ENCODE results near the gene BCL11A. TPM values are rescaled to one million over a fixed set of nuclear protein-coding genes. Genes with fewer than 3 reads are reported as not detected.

BCL11A gene
- polyA plus RNA-seq, 1 donor (not counting 4 experiments of a cell fraction or from before 2014, with no cell fraction given): 5.0 TPM

- Histone ChIP-seq H3K36me3 (ENCODE audit: control insufficient read depth in 2 of 2, extremely low read depth in 1 of 2, insufficient read depth in 2 of 2, low read length in 2 of 2) (no peaks in the 10 kb centered on the region), H3K9me1 (ENCODE audit: control insufficient read depth, extremely low read depth, insufficient read depth, low read length) (no peaks in the 10 kb centered on the region), H3K27ac (ENCODE audit: control insufficient read depth, insufficient read depth, low read length) (no peak overlapping the region), H3K9me3 (ENCODE audit: control insufficient read depth, low read depth, low read length) (no peaks in the 10 kb centered on the region), H3K4me2 (ENCODE audit: control insufficient read depth, extremely low read depth, insufficient read depth, low read depth, low read length) (peak overlapping the region; percentile 53), H2AFZ (ENCODE audit: control insufficient read depth, low read length) (no peak overlapping the region), H4K20me1 (ENCODE audit: control insufficient read depth, extremely low read depth, insufficient read depth, low read length) (no peaks in the 10 kb centered on the region), H3K4me3 (ENCODE audit: control insufficient read depth in 2 of 3, extremely low read depth in 1 of 3, insufficient read depth in 2 of 3, low read depth in 1 of 3, low read length in 3 of 3) (no peak overlapping the region), H3K79me2 (ENCODE audit: control insufficient read depth, insufficient read depth, low read length) (no peaks in the 10 kb centered on the region), H3K4me1 (ENCODE audit: control insufficient read depth, extremely low read depth, insufficient read depth, low read length) (peaks cover 14% of the 10 kb centered on the region), H3K9ac (ENCODE audit: control insufficient read depth, extremely low read depth, insufficient read depth, low read length) (no peak overlapping the region), H3K27me3 (ENCODE audit: control insufficient read depth, extremely low read depth, insufficient read depth, low read length) (peaks cover 5% of the 10 kb centered on the region)
- FAIRE-seq (no peak), DNase-seq (ENCODE audit: low read depth, low spot score) (no peak)
- no peak for TF ChIP-seq EZH2 (IDR thresholded peaks at IDR 0.05; ENCODE audit: low read length)
- TF ChIP-seq, protein P1, sequence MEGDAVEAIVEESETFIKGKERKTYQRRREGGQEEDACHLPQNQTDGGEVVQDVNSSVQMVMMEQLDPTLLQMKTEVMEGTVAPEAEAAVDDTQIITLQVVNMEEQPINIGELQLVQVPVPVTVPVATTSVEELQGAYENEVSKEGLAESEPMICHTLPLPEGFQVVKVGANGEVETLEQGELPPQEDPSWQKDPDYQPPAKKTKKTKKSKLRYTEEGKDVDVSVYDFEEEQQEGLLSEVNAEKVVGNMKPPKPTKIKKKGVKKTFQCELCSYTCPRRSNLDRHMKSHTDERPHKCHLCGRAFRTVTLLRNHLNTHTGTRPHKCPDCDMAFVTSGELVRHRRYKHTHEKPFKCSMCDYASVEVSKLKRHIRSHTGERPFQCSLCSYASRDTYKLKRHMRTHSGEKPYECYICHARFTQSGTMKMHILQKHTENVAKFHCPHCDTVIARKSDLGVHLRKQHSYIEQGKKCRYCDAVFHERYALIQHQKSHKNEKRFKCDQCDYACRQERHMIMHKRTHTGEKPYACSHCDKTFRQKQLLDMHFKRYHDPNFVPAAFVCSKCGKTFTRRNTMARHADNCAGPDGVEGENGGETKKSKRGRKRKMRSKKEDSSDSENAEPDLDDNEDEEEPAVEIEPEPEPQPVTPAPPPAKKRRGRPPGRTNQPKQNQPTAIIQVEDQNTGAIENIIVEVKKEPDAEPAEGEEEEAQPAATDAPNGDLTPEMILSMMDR (optimal IDR thresholded peaks at IDR 0.05 in 1 of 3, IDR thresholded peaks at IDR 0.05 in 1 of 3, conservative IDR thresholded peaks at IDR 0.05 in 1 of 3; ENCODE audit: extremely low read depth in 1 of 3, insufficient read depth in 2 of 3, low read length in 3 of 3): no peak
- dilution Hi-C loops (cut with MboI; ENCODE audit: extremely low pct_ligation_motif_present, low sequenced_read_pairs): no loop called here
These were observed 144.5 kb downstream of the BCL11A start for GRCh38 chr2:60408811-60409530.

GRCh38 chr2:60408207-60408606 lies 145.2 kb downstream of the BCL11A start:
- H3K27ac ChIP-seq (ENCODE audit: control insufficient read depth, insufficient read depth, low read length): no peak overlapping the region
- no peak overlapping the region for H2AFZ ChIP-seq (ENCODE audit: control insufficient read depth, low read length)
- no peak for DNase-seq (ENCODE audit: low read depth, low spot score)
- H4K20me1 ChIP-seq (ENCODE audit: control insufficient read depth, extremely low read depth, insufficient read depth, low read length): no peaks in the 10 kb centered on the region
- H3K4me2 ChIP-seq (ENCODE audit: control insufficient read depth, extremely low read depth, insufficient read depth, low read depth, low read length): no peak overlapping the region
- dilution Hi-C loops (cut with MboI; ENCODE audit: extremely low pct_ligation_motif_present, low sequenced_read_pairs): no loop called here
- H3K27me3 ChIP-seq (ENCODE audit: control insufficient read depth, extremely low read depth, insufficient read depth, low read length): peaks cover 5% of the 10 kb centered on the region
- no peak overlapping the region for H3K9ac ChIP-seq (ENCODE audit: control insufficient read depth, extremely low read depth, insufficient read depth, low read length)
- H3K79me2 ChIP-seq (ENCODE audit: control insufficient read depth, insufficient read depth, low read length): no peaks in the 10 kb centered on the region
- H3K9me1 ChIP-seq (ENCODE audit: control insufficient read depth, extremely low read depth, insufficient read depth, low read length): no peaks in the 10 kb centered on the region
- peaks cover 14% of the 10 kb centered on the region for H3K4me1 ChIP-seq (ENCODE audit: control insufficient read depth, extremely low read depth, insufficient read depth, low read length)
- no peaks in the 10 kb centered on the region for H3K36me3 ChIP-seq (ENCODE audit: control insufficient read depth in 2 of 2, extremely low read depth in 1 of 2, insufficient read depth in 2 of 2, low read length in 2 of 2)
- TF ChIP-seq, protein P1 (optimal IDR thresholded peaks at IDR 0.05 in 1 of 3, IDR thresholded peaks at IDR 0.05 in 1 of 3, conservative IDR thresholded peaks at IDR 0.05 in 1 of 3; ENCODE audit: extremely low read depth in 1 of 3, insufficient read depth in 2 of 3, low read length in 3 of 3): no peak
- TF ChIP-seq EZH2 (IDR thresholded peaks at IDR 0.05; ENCODE audit: low read length): no peak
- H3K9me3 ChIP-seq (ENCODE audit: control insufficient read depth, low read depth, low read length): no peaks in the 10 kb centered on the region
- no peak overlapping the region for H3K4me3 ChIP-seq (ENCODE audit: control insufficient read depth in 2 of 3, extremely low read depth in 1 of 3, insufficient read depth in 2 of 3, low read depth in 1 of 3, low read length in 3 of 3)
- FAIRE-seq: no peak

Measured in keratinocyte (primary cell).